Thyroid gland (tissue), 4 donors: ENCODE results near the gene RFX3. TPM values are rescaled to one million over a fixed set of nuclear protein-coding genes. Genes with fewer than 3 reads are reported as not detected.
"Not testable (repeated sequence)": the region's sequence is repeated elsewhere in the genome, so short reads cannot be mapped to it uniquely, and the experiment has no call there.

Experiments used
- DNase-seq, 2 donors: peaks; one replicate each; pipeline ENCODE4 v3.0.0-alpha.2; 2019
- H3K27ac ChIP-seq, 3 donors: fragments of 200-600 bp; sonication (generic); 1 replicate in 2 of 3; 2 replicates in 1 of 3; pipeline ENCODE4 v1.5.1; 2016 to 2019; ENCODE audit warnings: mild to moderate bottlenecking in 1 of 3, moderate library complexity in 1 of 3
- H3K27me3 ChIP-seq: fragments of 200-600 bp; sonication (generic); one replicate; pipeline ENCODE4 v1.5.1; 2019
- H3K36me3 ChIP-seq, 2 donors: fragments of 200-600 bp; sonication (generic); one replicate each; pipeline ENCODE4 v1.5.1; 2016 to 2019
- H3K4me1 ChIP-seq, 2 donors: fragments of 200-600 bp; sonication (generic); one replicate each; pipeline ENCODE4 v1.5.1; 2017 to 2019
- H3K4me3 ChIP-seq, 3 donors: fragments of 200-600 bp; sonication (generic); replicated peaks in 1 of 3; 1 replicate in 2 of 3; 2 replicates in 1 of 3; pipeline ENCODE4 v1.5.1; 2016; ENCODE audit warnings: mild to moderate bottlenecking in 1 of 3
- H3K9me3 ChIP-seq: fragments of 200-600 bp; sonication (generic); one replicate; pipeline ENCODE4 v1.5.1; 2017
- CTCF ChIP-seq, 6 experiments: fragments of 200-600 bp in 3 of 6; fragments of 450-650 bp in 3 of 6; sonication (generic) in 3 of 6; IDR thresholded peaks; one replicate each; pipeline ENCODE4 v1.5.1; 2016 to 2019; ENCODE audit warnings: antibody characterized with exemption in 6 of 6, mild to moderate bottlenecking in 2 of 6, inconsistent platforms in 1 of 6, moderate library complexity in 1 of 6
- POLR2A ChIP-seq, 2 donors: fragments of 450-650 bp; IDR thresholded peaks; one replicate each; pipeline ENCODE4 v1.6.1; 2017; ENCODE audit warnings: antibody characterized with exemption in 2 of 2, mild to moderate bottlenecking in 2 of 2, moderate library complexity in 1 of 2
- WGBS, 2 donors: methylation state at CpG; one replicate each; pipeline ENCODE4 v1.1.5; 2017; 5-methylcytosine and 5-hydroxymethylcytosine counted together
- intact Hi-C: fragments of 100-400 bp; cut with DNase I; formaldehyde crosslinking; loops from one replicate; pipeline ENCODE4 v1.15.1; 2023
- total RNA-seq, 4 donors: library from RNA; depleted of rRNA; stranded (reverse); fragments of >200 nt; gene quantifications; one replicate each; pipeline ENCODE4 v1.2.3, GENCODE V29; 2016

RFX3 gene
- total RNA-seq, 4 donors from 2014 or later, result 8.8 to 16.7 (median 12.3) TPM

- peaks cover 6 to 7% of the 10 kb centered on the region in 2 donors for H3K4me1 ChIP-seq
- H3K27ac ChIP-seq, result no peak overlapping the region
- H3K4me3 ChIP-seq, result no peak overlapping the region
- no peaks in the 10 kb centered on the region for H3K9me3 ChIP-seq
- TF ChIP-seq CTCF (IDR thresholded peaks at IDR 0.05), result no peak
- no peak for TF ChIP-seq POLR2A (IDR thresholded peaks at IDR 0.05)
- no peaks in the 10 kb centered on the region for H3K27me3 ChIP-seq
- no peak for DNase-seq
- intact Hi-C loops, result no loop called here
- 88 to 90% methylated on average over 2 of the region's 2 CpGs for WGBS, 2 donors
- no peaks in the 10 kb centered on the region for H3K36me3 ChIP-seq
These were observed 194.0 kb downstream of the RFX3 start for GRCh38 chr9:3331801-3332200.

DNA sequence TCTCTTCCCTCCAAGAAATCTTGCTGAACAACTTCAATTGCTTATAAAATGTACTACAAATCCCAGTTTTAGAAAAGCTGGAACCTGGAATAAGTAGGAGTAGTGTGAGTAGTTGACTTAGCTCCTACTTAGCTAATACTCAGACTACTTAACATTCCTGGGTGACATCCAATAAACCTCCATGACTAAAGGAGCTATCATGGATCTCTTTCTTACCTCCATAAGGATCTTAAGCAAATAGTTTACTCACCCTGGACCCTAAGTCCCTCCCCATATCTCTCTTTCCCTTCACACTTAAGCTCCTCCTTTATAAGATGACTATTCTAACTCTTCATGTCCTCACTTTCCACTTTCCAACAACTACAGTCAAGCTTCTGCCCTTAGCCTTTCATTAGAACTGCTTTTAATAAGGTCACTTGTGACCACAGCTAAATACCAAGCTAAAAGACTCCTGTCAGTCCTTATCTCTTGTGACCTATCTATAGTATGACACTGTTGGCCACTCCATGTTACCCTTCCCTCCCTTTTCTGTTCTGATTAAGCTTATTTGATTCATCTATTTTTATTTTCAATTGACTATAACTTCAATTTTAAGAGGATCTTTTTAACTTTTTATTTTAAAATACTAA, 194.9 kb downstream of the RFX3 start:
- H3K9me3 ChIP-seq, result no peaks in the 10 kb centered on the region
- H3K27ac ChIP-seq, result no peak overlapping the region

DNA sequence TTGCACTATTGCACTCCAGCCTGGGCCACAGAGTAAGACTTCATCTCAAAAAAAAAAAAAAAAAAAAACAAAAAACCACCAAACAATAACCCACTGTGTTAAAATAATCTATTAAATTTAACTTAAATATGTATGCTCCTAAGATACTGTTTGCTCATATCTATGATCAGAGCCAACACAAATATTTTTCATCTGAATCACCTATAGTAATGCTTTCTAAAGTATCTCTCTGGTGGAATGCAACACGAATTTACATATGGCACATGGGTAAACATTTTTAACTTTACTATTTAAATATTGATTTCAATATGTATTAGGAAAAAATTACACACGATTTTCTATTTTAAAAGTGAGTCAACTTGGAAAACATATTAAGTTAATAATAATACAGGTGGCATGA, 196.4 kb downstream of the RFX3 start:
- intact Hi-C loops, result no loop called here
- Histone ChIP-seq H3K4me1 (peaks cover 3 to 5% of the 10 kb centered on the region in 2 donors), H3K27ac (no peak overlapping the region), H3K36me3 (no peaks in the 10 kb centered on the region), H3K4me3 (no peak overlapping the region), H3K9me3 (no peaks in the 10 kb centered on the region), H3K27me3 (no peaks in the 10 kb centered on the region)
- no peak for DNase-seq
- TF ChIP-seq POLR2A (IDR thresholded peaks at IDR 0.05), result no peak
- TF ChIP-seq CTCF (IDR thresholded peaks at IDR 0.05), result no peak
- 91 to 95% methylated on average over 2 of the region's 2 CpGs for WGBS, 2 donors

More for the DNA sequence above, 194.9 kb downstream of the RFX3 start:
- intact Hi-C loops, result no loop called here
- H3K4me3 ChIP-seq, result no peak overlapping the region
- no peaks in the 10 kb centered on the region for H3K27me3 ChIP-seq
- H3K4me1 ChIP-seq, result peaks cover 3 to 5% of the 10 kb centered on the region in 2 donors
- DNase-seq, result no peak
- TF ChIP-seq POLR2A (IDR thresholded peaks at IDR 0.05) (no peak), CTCF (IDR thresholded peaks at IDR 0.05) (no peak)
- H3K36me3 ChIP-seq, result no peaks in the 10 kb centered on the region

DNA sequence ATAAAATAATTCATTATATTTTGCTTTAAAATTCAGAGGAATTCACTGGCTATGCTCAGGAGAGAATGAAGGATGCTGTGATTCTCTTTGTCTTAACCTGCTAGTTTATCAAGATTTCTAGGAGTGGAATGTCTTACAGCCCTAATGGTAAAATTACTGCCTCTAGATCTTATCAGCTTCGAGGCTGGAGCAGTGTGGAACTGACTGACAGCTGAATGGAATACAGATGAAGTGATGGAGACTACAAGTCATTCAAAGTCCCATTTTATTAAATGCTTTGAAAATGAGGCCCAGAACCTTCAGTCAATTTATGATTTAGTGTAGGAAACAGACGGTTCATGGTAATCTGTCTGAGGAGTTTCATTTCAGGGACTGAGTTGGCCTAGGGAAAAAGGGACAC, 202.1 kb downstream of the RFX3 start:
- H3K9me3 ChIP-seq, result no peaks in the 10 kb centered on the region
- DNase-seq, result no peak
- no peak overlapping the region for H3K4me3 ChIP-seq
- 57 to 66% methylated on average over 2 of the region's 2 CpGs for WGBS, 2 donors
- intact Hi-C loops, result no loop called here
- H3K36me3 ChIP-seq, result no peaks in the 10 kb centered on the region
- TF ChIP-seq POLR2A (IDR thresholded peaks at IDR 0.05) (no peak), CTCF (IDR thresholded peaks at IDR 0.05) (no peak)
- H3K27ac ChIP-seq, result no peak overlapping the region
- H3K4me1 ChIP-seq, result no peaks in the 10 kb centered on the region
- H3K27me3 ChIP-seq, result no peaks in the 10 kb centered on the region

- WGBS, 2 donors, result 80 to 82% methylated on average over 4 of the region's 4 CpGs
- intact Hi-C loops, result no loop called here
- Histone ChIP-seq H3K27me3 (no peaks in the 10 kb centered on the region), H3K36me3 (no peaks in the 10 kb centered on the region), H3K9me3 (no peaks in the 10 kb centered on the region), H3K27ac (no peak overlapping the region), H3K4me1 (no peaks in the 10 kb centered on the region), H3K4me3 (no peak overlapping the region)
- no peak for DNase-seq
- TF ChIP-seq POLR2A (IDR thresholded peaks at IDR 0.05) (no peak), CTCF (IDR thresholded peaks at IDR 0.05) (no peak)
These were observed 204.6 kb downstream of the RFX3 start for GRCh38 chr9:3321186-3321585.

DNA sequence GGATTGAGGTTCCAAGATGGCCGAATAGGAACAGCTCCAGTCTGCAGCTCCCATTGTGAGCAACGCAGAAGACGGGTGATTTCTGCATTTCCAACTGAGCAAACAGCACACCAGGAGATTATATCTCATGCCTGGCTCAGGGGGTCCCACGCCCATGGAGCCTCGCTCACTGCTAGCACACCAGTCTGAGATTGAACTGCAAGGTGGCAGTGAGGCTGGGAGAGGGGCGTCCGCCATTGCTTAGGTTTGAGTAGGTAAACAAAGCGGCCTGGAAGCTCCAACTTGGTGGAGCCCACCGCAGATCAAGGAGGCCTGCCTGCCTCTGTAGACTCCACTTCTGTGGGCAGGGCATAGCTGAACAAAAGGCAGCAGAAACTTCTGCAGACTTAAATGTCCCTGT, 213.2 kb downstream of the RFX3 start:
- 94 to 96% methylated on average over 9 of the region's 9 CpGs for WGBS, 2 donors
- H3K9me3 ChIP-seq, DNase-seq, H3K4me1 ChIP-seq, H3K27ac ChIP-seq, H3K4me3 ChIP-seq, H3K36me3 ChIP-seq, H3K27me3 ChIP-seq, intact Hi-C loops: not testable (repeated sequence)
